Stimulated activated CD4-positive, alpha-beta T cell treated with anti-CD3 and anti-CD28 coated beads, Interleukin-12 subunit alpha, Interleukin-12 subunit beta, amount 100 ng/mL, for 48 hours (primary cell): ENCODE measurements around the gene PARP12.

Experiments
- DNase-seq, 3 donors: peaks; one replicate each; pipeline ENCODE4 v3.0.0-alpha.2; 2020; ENCODE audit warnings: low read depth in 2 of 3, low spot score in 1 of 3

PARP12 gene

GRCh38 chr7:140059273-140060242 is 3.2 kb downstream of the PARP12 start:
- peak in 1 of 3 donors; percentile 24 for DNase-seq

DNA sequence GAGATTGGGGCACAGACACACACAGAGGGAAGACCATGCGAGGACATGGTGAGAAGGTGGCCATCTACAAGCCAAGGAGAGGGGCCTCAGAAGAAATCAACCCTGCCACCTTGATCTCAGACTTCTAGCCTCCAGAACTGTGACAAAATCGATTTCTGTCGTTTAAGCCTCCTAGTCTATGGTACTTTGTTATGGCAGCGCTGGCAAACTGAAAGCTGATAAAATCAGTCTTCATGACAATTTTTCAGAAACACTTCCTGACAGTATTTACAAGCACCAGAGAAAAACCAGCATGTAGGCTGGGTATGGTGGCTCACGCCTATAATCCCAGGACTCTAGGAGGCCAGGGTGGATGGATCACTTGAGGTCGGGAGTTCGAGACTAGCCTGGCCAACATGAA is 4.2 kb downstream of the PARP12 start:
- DNase-seq, result no peak

- no peak for DNase-seq
Measured at GRCh38 chr7:140057143-140057535, 5.6 kb downstream of the PARP12 start.

DNA sequence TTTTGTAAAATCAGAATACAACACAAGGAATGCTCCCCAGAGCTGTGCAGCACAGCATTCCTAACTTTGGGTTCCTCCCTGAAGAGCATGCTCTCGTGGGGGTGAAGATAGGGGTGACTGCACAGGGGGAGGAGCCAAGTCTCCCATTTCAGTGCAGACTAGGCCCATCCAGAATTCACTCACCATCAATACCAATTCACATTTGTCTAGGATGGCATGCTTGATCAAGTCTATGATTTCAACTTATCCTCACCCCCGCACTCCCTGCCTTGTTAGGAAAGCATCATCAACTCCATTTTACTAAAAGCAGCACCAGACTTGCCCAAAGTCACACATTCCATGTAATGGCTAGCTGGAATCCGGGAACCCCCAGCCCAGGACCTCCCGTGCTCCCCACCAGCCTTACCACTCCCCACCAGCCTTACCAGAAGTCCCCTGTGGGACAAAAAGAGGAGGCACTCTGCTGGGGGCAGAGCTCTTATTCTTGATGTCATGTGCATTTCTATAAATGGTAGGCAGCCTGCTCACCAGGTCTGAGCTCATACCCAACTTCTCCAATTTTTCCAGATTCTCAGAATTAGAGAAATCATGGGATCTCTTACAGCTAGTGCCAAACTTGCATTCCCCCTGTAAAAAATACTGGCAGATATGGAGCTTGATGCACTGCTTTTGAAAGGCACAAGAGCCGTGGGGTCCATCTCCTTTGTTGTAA is 6.2 kb downstream of the PARP12 start:
- DNase-seq, result no peak

DNA sequence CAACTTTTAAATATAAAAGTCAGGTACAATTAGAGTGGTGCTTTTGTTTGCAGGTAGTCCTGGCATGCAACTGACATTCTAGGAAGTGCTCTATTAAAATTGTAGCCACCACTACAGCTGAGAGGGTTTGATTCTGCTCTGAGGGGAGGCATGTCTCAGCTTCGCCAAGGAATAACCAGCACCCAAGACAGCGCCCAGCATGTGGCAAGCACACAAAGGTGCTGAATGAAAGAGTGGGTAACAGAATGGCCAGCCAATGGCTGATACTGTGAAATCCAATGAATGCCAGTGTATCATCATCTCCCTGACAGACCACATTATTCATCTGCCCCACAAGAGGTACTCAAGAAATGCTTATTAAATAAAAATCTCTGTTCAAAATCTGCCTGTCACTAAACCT is 6.9 kb downstream of the PARP12 start:
- no peak for DNase-seq

- DNase-seq, result no peak
Measured at GRCh38 chr7:140054751-140055150, 8.0 kb downstream of the PARP12 start.

DNA sequence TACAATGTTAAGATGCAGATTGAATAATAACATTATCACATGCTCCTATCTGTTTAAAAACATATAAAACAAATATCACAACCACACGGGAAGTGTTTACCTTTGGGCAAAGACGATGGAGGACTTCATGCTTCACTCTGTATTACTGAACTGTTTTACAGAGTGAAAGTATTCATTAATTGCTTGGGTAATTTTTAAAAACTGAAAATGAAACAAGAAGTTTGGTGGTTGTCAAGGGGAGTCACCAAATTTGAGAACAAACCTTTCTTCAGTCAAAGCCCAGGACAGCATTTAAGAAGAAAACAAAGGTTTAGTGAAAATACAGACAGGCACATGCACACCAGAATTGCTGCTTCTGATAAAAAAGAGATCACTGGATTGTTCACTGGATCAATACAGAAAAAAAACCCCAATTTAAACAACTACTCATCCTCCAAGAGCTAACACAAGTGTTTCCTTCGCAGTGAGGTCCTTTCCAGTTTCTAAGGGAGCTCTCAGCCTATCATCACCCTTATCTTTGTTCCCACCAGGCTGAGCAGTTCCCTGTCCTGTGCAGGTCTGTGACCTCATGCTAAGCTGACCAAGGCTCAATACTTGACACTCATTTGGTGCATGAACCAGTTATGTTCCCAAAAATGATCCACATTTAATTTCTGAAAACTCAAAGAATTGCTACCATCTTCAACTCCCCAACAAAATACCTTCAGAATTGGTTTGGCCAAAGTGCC is 8.8 kb downstream of the PARP12 start:
- DNase-seq, result no peak

- no peak for DNase-seq
Measured at GRCh38 chr7:140051820-140052219, 10.9 kb downstream of the PARP12 start.

DNA sequence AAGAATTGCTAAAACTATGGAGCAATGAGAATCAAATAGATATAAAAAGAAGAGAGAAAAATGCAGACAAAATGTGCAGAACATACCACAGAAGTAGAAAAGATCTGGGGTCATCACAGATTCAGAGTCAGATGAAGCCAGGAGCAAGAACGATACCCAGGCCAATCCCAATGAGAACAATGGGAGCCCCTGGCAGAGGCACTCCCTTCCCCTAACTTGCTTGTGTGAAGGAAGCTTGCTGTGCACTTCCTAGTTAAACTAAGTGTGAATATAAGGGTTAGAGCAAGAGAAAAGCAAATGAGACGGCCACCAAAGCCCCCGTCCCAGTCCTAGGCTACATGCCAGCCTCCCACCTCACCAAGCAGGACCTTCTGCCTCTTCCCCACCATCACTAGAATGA is 12.7 kb downstream of the PARP12 start:
- DNase-seq, result no peak

GRCh38 chr7:140049339-140050024 is 13.3 kb downstream of the PARP12 start:
- DNase-seq, result no peak

GRCh38 chr7:140048989-140049338 is 13.8 kb downstream of the PARP12 start:
- DNase-seq, result no peak

GRCh38 chr7:140048138-140048537 is 14.6 kb downstream of the PARP12 start:
- no peak for DNase-seq

GRCh38 chr7:140047197-140047596 is 15.6 kb downstream of the PARP12 start:
- DNase-seq, result no peak

DNA sequence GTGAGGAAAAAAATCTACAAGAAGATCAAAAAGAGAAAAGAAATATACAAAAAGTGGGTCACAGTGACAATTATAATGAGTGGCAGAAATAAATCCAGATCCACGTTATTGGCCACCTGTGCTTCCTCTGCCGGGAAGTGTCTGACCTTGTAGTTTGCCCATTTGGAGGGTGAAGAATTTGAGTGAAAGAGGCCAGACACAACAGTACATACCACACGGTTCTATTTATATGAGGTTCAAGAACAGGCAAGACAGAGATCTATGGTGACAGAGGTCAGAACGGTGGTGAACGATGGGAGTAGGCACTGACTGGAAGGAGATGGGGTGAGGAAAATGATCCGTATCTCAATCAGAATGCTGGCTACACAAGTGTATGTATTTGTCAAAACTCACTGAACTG is 17.1 kb downstream of the PARP12 start:
- no peak for DNase-seq

- no peak for DNase-seq
Measured at GRCh38 chr7:140044251-140044650, 18.5 kb downstream of the PARP12 start.

- DNase-seq, result no peak
Measured at GRCh38 chr7:140042386-140042670, 20.4 kb downstream of the PARP12 start.

DNA sequence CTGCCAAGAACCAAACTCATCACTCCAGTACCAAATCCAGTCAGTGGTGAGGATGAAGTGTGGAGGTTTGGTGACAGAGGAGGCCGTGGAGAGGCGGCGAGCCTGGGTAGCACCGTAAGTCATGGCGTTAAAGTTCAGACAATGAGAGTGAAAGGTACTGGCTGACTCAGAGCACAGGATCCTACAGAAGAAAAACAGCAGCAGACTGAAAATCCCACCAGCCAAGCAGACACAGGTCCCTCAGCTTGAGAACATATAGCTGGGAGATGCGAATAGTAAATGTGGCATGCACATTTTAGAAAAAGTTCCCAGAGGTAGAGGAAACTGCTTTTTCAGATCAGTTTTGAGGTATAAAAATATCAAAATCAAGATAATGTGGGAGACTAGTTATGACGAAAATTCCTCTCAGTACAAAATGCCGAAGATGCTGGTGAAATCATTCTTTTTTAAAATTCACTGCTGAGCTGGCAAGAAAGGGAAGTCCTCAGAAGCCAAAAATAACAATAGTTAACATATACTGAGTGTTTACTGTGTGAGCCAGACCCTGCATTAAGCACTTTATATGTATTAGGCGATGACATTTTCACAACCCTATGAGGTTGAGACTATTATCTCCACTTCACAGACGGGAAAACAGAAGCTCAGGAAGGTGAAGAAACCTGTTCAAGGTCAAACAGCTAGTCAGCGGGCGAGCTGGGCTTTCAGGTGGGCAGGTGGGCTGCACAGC is 20.9 kb downstream of the PARP12 start:
- DNase-seq, result no peak

- no peak for DNase-seq
Measured at GRCh38 chr7:140039896-140040295, 22.9 kb downstream of the PARP12 start.

DNA sequence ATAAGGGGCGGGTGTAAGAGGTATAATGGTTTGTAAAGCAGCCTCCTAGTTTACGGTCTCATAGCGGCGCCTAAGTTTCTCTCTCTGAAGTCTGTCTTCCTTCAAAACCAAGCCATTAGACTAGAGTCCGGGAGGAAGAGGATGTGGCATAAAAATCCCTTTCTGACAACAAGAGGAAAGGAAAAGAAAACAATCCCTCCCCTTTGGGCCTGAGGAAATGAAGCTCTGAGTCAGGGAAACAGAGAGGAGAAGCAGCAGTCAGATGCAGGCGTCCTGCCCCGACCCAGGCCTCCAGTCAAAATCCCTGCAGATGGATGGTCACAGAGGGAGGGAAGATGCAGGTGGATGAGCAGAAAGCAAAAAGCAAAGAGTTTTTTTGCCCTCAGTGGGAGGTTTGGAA is 23.7 kb downstream of the PARP12 start:
- DNase-seq, result no peak

DNA sequence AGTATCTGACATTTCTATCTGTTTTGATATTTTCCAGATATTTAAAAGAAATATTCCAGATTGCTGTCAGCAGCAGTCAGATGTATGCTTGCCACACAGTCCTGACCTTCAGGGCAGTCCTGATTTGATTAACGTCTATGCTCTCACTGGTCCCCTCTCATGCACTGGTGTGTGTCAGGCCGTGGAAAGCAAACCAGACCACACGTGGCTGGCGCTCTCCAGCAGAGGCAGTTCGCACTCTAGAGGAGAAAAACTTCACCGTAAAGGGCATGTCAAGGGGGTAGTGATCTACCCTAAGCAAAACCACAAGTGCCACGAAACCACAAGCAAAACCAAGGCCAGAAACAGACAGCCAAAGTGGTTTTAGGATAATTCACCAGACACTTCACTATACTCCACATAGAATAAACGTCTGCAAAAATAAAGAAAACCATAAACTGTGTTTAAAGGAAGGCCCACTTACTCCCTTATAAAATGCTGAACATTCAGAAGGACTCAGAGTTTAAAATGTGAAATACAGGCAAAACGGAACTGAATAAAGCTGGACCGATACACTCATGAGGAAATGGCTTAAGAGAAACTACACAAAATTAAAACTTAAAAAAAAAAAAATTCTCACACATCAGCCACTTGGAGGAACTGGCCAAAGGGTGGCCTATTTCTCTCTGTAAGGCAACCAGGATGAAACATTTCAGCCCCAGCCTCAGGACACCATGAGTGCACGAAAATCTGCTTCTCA is 26.4 kb downstream of the PARP12 start:
- no peak for DNase-seq
